Measurements from ENCODE around the gene GLE1. TPM values are rescaled to one million over a fixed set of nuclear protein-coding genes. Genes with fewer than 3 reads are reported as not detected.

GLE1 gene
- total and polyA plus RNA-seq, 2 donors (not counting 3 experiments of a cell fraction or from before 2014, with no cell fraction given): 13.0 to 22.6 TPM

DNA sequence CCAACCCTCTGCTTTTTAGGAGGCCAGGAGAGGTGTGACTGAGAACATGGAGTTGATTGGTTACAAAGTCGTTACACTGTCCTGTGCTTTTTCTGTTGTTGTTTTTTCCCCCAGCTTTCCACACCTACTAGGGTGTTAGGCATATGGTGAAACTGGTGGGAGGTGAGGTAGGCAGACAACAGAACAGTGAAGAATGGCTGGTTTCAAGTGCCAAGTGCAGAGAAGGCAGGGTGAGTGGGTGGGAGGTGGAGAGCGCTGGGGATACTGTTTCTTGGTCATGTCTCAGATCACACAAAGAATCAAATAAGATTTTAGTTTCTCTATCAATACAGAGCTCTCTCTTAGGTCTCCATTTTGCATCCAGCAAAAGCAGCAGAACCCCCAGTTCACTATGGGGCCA lies 45.7 kb downstream of the GLE1 start:
- Histone ChIP-seq H3K9ac (replicated peaks; ENCODE audit: extremely low read depth, insufficient read depth, low read length) (no peak overlapping the region), H3K79me2 (ENCODE audit: control insufficient read depth, insufficient read depth, low read length) (peaks cover 27% of the 10 kb centered on the region), H3K4me2 (ENCODE audit: insufficient read depth, low read length) (no peak overlapping the region), H3K36me3 (ENCODE audit: control insufficient read depth in 2 of 2, extremely low read depth in 1 of 2, insufficient read depth in 2 of 2, low read length in 2 of 2) (no peaks in the 10 kb centered on the region), H3K9me3 (replicated peaks; ENCODE audit: control insufficient read depth, insufficient read depth, low read length) (no peaks in the 10 kb centered on the region), H3K4me3 (replicated peaks in 1 of 3; ENCODE audit: insufficient read depth in 1 of 3, low read depth in 1 of 3, low read length in 3 of 3) (no peak overlapping the region), H4K20me1 (replicated peaks; ENCODE audit: control insufficient read depth, extremely low read depth, insufficient read depth, low read length) (peaks cover 3% of the 10 kb centered on the region), H3K4me1 (ENCODE audit: control insufficient read depth, extremely low read depth, insufficient read depth, low read length) (peaks cover 31% of the 10 kb centered on the region), H3K27me3 (ENCODE audit: control insufficient read depth in 2 of 2, insufficient read depth in 2 of 2, low read length in 2 of 2) (no peaks in the 10 kb centered on the region), H2AFZ (ENCODE audit: low read depth, low read length) (peak overlapping the region; percentile 70), H3K9me1 (replicated peaks; ENCODE audit: control insufficient read depth, extremely low read depth, insufficient read depth, low read length) (no peaks in the 10 kb centered on the region), H3K27ac (ENCODE audit: insufficient read depth, low read depth, low read length) (peak overlapping the region; percentile 74)
- no peak for TF ChIP-seq POLR2A (IDR thresholded peaks at IDR 0.05; ENCODE audit: low read depth, low read length)
- no peak for TF ChIP-seq EZH2 (IDR thresholded peaks at IDR 0.05; ENCODE audit: borderline replicate concordance, low read depth, low read length, severe bottlenecking)
- no peak for TF ChIP-seq MYC (IDR thresholded peaks at IDR 0.05; ENCODE audit: low read depth, low read length)
- TF ChIP-seq, protein P1, sequence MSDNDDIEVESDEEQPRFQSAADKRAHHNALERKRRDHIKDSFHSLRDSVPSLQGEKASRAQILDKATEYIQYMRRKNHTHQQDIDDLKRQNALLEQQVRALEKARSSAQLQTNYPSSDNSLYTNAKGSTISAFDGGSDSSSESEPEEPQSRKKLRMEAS (IDR thresholded peaks at IDR 0.05; ENCODE audit: insufficient read depth, insufficient read length): no peak
- TF ChIP-seq POLR2AphosphoS5 (IDR thresholded peaks at IDR 0.05; ENCODE audit: insufficient read depth, low read depth, low read length): no peak
- TF ChIP-seq GATA2 (IDR thresholded peaks at IDR 0.05; ENCODE audit: insufficient read depth, insufficient read length, low read depth, low read length): no peak
- TF ChIP-seq, protein P2, sequence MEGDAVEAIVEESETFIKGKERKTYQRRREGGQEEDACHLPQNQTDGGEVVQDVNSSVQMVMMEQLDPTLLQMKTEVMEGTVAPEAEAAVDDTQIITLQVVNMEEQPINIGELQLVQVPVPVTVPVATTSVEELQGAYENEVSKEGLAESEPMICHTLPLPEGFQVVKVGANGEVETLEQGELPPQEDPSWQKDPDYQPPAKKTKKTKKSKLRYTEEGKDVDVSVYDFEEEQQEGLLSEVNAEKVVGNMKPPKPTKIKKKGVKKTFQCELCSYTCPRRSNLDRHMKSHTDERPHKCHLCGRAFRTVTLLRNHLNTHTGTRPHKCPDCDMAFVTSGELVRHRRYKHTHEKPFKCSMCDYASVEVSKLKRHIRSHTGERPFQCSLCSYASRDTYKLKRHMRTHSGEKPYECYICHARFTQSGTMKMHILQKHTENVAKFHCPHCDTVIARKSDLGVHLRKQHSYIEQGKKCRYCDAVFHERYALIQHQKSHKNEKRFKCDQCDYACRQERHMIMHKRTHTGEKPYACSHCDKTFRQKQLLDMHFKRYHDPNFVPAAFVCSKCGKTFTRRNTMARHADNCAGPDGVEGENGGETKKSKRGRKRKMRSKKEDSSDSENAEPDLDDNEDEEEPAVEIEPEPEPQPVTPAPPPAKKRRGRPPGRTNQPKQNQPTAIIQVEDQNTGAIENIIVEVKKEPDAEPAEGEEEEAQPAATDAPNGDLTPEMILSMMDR (IDR thresholded peaks at IDR 0.05; ENCODE audit: extremely low read depth in 1 of 2, insufficient read depth in 1 of 2, low read depth in 1 of 2, low read length in 2 of 2): no peak
- TF ChIP-seq FOS (IDR thresholded peaks at IDR 0.05; ENCODE audit: borderline replicate concordance, insufficient read depth, low read length): no peak
- TF ChIP-seq JUN (IDR thresholded peaks at IDR 0.05; ENCODE audit: borderline replicate concordance, insufficient read depth, insufficient read length, low read depth): no peak
- no peak for DNase-seq (ENCODE audit: low read depth, low spot score)
- intact Hi-C loops (cut with micrococcal nuclease) (loop anchor here (2.0 to 10.0 kb wide), 5 partner anchors 15 to 255 kb away; partner anchors contain the start of gene SET), dilution Hi-C loops (cut with MboI; ENCODE audit: extremely low pct_ligation_motif_present, low sequenced_read_pairs) (no loop called here)
- FAIRE-seq: no peak
- BruUV-seq (replicated peaks): no TSS peak
- POLR2A ChIA-PET: interaction anchor here (0.6 to 3.0 kb wide), 3 partner anchors 8 to 103 kb away, joined by 3 to 8 read pairs (median 3); no protein-coding TSS in a partner anchor
- CTCF ChIA-PET: interaction anchor here (1.0 to 3.3 kb wide), 8 partner anchors 9 to 130 kb away, joined by 3 to 22 read pairs (median 10); partner anchors contain the start of genes CERCAM and GLE1

Data from endothelial cell of umbilical vein (primary cell).